Omental fat pad (tissue), 4 donors: ENCODE results near the gene TSPAN17. TPM values are rescaled to one million over a fixed set of nuclear protein-coding genes. Genes with fewer than 3 reads are reported as not detected.
"Not testable (repeated sequence)": the region's sequence is repeated elsewhere in the genome, so short reads cannot be mapped to it uniquely, and the experiment has no call there.

ENCODE experiments used
- ATAC-seq: fragments of 150-250 bp; one replicate; pipeline ENCODE4 v1.9.1; 2016; ENCODE audit warnings: mild to moderate bottlenecking, moderate library complexity; ENCODE audit not compliant: low FRiP score
- DNase-seq: peaks from one replicate; pipeline ENCODE4 v3.0.0-alpha.2; 2019; ENCODE audit warnings: low spot score
- total RNA-seq, 4 donors: library from RNA; depleted of rRNA; stranded (reverse); fragments of >200 nt; gene quantifications; one replicate each; pipeline ENCODE4 v1.1.0, GENCODE V29; 2016
- TF ChIP-seq, protein P1 (sequence below), 3 donors: fragments of 450-650 bp; IDR thresholded peaks; one replicate each; pipeline ENCODE4 v1.5.1; 2016 to 2017; ENCODE audit warnings: antibody characterized with exemption in 3 of 3, mild to moderate bottlenecking in 3 of 3, moderate library complexity in 2 of 3

Gene TSPAN17, protein sequence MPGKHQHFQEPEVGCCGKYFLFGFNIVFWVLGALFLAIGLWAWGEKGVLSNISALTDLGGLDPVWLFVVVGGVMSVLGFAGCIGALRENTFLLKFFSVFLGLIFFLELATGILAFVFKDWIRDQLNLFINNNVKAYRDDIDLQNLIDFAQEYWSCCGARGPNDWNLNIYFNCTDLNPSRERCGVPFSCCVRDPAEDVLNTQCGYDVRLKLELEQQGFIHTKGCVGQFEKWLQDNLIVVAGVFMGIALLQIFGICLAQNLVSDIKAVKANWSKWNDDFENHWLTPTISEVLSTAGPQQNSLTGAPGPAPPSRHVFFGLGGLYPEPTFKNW
- total RNA-seq, result 10 to 100 TPM in 3 of 4 donors, 1 to 10 TPM in 1; 8.9 to 16.9 (median 15.1) TPM

DNA sequence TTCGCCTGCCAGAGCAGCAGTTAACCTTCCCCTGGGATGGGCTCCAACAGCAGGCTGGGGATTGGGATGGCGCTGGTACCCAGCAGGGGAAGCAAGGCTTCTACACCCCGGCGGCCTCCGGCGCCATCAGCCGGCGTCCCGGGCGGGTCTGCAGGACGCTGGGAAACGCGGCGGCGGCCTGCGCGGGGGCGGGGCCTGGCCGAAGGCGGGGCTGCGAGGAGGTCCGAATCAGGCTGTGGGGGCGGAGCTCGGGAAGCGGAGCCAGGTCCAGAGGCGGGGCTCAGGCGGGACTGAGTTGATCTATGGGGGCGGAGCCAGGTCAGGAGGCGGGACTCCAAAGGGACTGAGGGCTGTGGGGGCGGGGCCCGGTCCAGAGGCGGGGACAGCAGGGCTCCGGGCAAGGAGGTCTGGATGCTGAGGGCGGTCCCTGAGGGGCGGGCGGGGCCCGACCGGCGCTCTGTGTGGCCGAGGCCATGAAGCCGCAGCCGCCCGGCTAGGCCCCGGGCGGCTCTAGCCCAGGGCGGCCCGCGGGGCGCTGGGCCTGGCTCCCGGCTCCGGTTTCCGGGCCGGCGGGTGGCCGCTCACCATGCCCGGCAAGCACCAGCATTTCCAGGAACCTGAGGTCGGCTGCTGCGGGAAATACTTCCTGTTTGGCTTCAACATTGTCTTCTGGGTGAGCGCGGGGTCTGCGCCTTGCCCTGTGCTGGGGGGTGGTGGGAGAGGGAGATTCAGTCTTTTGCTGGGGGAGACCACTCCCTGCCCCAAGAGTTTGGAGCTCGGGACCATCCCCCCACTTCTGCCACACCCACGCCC, at the start of gene TSPAN17:
Gene TSPAN17, plus strand, starts transcription at position 455 of the 813 bp plus-strand sequence. Its CDS starts 132 bp downstream, at position 587.
- ATAC-seq, result peak; percentile 100
- TF ChIP-seq, protein P1, sequence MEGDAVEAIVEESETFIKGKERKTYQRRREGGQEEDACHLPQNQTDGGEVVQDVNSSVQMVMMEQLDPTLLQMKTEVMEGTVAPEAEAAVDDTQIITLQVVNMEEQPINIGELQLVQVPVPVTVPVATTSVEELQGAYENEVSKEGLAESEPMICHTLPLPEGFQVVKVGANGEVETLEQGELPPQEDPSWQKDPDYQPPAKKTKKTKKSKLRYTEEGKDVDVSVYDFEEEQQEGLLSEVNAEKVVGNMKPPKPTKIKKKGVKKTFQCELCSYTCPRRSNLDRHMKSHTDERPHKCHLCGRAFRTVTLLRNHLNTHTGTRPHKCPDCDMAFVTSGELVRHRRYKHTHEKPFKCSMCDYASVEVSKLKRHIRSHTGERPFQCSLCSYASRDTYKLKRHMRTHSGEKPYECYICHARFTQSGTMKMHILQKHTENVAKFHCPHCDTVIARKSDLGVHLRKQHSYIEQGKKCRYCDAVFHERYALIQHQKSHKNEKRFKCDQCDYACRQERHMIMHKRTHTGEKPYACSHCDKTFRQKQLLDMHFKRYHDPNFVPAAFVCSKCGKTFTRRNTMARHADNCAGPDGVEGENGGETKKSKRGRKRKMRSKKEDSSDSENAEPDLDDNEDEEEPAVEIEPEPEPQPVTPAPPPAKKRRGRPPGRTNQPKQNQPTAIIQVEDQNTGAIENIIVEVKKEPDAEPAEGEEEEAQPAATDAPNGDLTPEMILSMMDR (IDR thresholded peaks at IDR 0.05), result no peak
- peak; percentile 99 for DNase-seq

DNA sequence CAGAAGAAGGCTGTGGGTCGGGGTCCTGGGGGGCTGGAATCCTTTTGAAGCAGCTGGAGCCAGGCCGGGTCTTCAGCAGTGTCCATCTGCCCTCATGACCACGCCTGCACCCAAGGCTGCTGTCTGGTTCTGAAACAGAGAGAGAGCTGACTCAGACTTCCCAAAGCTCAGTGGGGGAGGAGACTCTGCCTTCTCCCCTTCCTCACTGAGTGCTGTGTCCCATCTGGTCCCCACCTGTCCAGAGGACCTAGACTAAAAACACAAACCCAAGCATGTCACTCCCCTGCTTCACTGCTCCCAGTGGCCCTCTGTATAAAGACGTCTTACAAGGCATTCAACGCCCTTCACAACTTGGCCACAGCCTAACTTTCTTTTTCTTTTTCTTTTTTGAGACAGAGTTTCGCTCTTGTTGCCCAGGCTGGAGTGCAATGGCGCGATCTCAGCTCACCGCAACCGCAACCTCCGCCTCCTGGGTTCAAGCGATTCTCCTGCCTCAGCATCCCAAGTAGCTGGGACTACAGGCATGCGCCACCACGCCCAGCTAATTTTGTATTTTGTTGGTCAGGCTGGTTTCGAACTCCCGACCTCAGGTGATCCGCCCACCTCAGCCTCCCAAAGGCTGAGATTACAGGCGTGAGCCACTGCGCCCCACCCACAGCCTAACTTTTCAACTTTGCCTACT, 47.4 kb upstream of the TSPAN17 start:
- ATAC-seq, DNase-seq: not testable (repeated sequence)

- TF ChIP-seq, protein P1 (IDR thresholded peaks at IDR 0.05), result no peak
- no peak for ATAC-seq
- no peak for DNase-seq
These were observed 45.3 kb upstream of the TSPAN17 start for GRCh38 chr5:176601901-176602482.

GRCh38 chr5:176603091-176603490, 44.2 kb upstream of the TSPAN17 start:
- TF ChIP-seq, protein P1 (IDR thresholded peaks at IDR 0.05), result no peak
- no peak for ATAC-seq

GRCh38 chr5:176606032-176606431, 41.3 kb upstream of the TSPAN17 start:
- no peak for DNase-seq
- ATAC-seq, result no peak
- TF ChIP-seq, protein P1 (IDR thresholded peaks at IDR 0.05), result no peak

More at GRCh38 chr5:176603091-176603490, 44.2 kb upstream of the TSPAN17 start:
- DNase-seq, result no peak

- TF ChIP-seq, protein P1 (IDR thresholded peaks at IDR 0.05), result no peak
- no peak for DNase-seq
- no peak for ATAC-seq
These were observed 40.4 kb upstream of the TSPAN17 start for GRCh38 chr5:176606875-176607274.
